C1 segment of cervical spinal cord (tissue), 14 donors: ENCODE measurements around the gene NR4A1.

Experiments used
- DNase-seq, 14 donors: peaks; one replicate each; lab custom pipeline; 2025; lab: John Stamatoyannopoulos, UW

Gene NR4A1

GRCh38 chr12:52076811-52077210, 25.6 kb downstream of the NR4A1 start:
- DNase-seq: no peak

- DNase-seq: no peak
Observed at GRCh38 chr12:52078276-52078675, 27.0 kb downstream of the NR4A1 start.

- no peak for DNase-seq
Observed at GRCh38 chr12:52079576-52080402, 28.5 kb downstream of the NR4A1 start, which contains the start of gene SMIM41. SMIM41 (plus strand) TSS chr12:52079704; CDS start chr12:52079780, 76 bp downstream.

- DNase-seq: no peak
Observed at GRCh38 chr12:52080403-52081251, 29.4 kb downstream of the NR4A1 start.

GRCh38 chr12:52081263-52081733, 30.1 kb downstream of the NR4A1 start:
- no peak for DNase-seq

- DNase-seq: no peak
Observed at GRCh38 chr12:52082026-52082668, 30.9 kb downstream of the NR4A1 start.

- DNase-seq: no peak
Observed at GRCh38 chr12:52082669-52082987, 31.4 kb downstream of the NR4A1 start.

GRCh38 chr12:52082988-52083637, 31.9 kb downstream of the NR4A1 start:
- peak in 10 of 14 donors; percentile 7 to 52 (median 21) for DNase-seq

- DNase-seq: no peak
Observed at GRCh38 chr12:52083638-52083996, 32.4 kb downstream of the NR4A1 start.

GRCh38 chr12:52084491-52085231, 33.4 kb downstream of the NR4A1 start:
- DNase-seq: no peak

GRCh38 chr12:52085682-52086180, 34.5 kb downstream of the NR4A1 start:
- DNase-seq: no peak

GRCh38 chr12:52086366-52086765, 35.1 kb downstream of the NR4A1 start:
- no peak for DNase-seq

GRCh38 chr12:52086944-52087835, 35.9 kb downstream of the NR4A1 start:
- no peak for DNase-seq

GRCh38 chr12:52087961-52088820, 36.9 kb downstream of the NR4A1 start:
- DNase-seq: no peak

GRCh38 chr12:52089491-52089890, 38.2 kb downstream of the NR4A1 start:
- DNase-seq: no peak

- no peak for DNase-seq
Observed at GRCh38 chr12:52090291-52090690, 39.0 kb downstream of the NR4A1 start.

- no peak for DNase-seq
Observed at GRCh38 chr12:52091061-52091460, 39.8 kb downstream of the NR4A1 start.

GRCh38 chr12:52091869-52092268, 40.6 kb downstream of the NR4A1 start:
- DNase-seq: no peak

- DNase-seq: no peak
Observed at GRCh38 chr12:52093346-52093745, 42.1 kb downstream of the NR4A1 start.
